Right atrium auricular region (tissue), 2 donors: ENCODE data around the gene SCGB1A1. TPM values are rescaled to one million over a fixed set of nuclear protein-coding genes. Genes with fewer than 3 reads are reported as not detected.

Experiments used
- DNase-seq: peaks from one replicate; pipeline ENCODE4 v3.0.0-alpha.2; 2019; ENCODE audit warnings: low spot score
- H3K27ac ChIP-seq, 2 donors: fragments of 200-600 bp; sonication (generic); 1 replicate in 1 of 2; 2 replicates in 1 of 2; pipeline ENCODE4 v1.5.1; 2016 to 2019
- H3K27me3 ChIP-seq, 2 donors: fragments of 200-600 bp; sonication (generic); one replicate each; pipeline versions ENCODE4 v1.5.1 to v1.6.0; 2017 to 2019
- H3K36me3 ChIP-seq: fragments of 200-600 bp; sonication (generic); one replicate; pipeline ENCODE4 v1.5.1; 2016
- H3K4me1 ChIP-seq, 2 donors: fragments of 200-600 bp; sonication (generic); one replicate each; pipeline versions ENCODE4 v1.5.1 to v1.6.0; 2017 to 2019
- H3K4me3 ChIP-seq, 2 donors: fragments of 200-600 bp; sonication (generic); 1 replicate in 1 of 2; 2 replicates in 1 of 2; pipeline ENCODE4 v1.5.1; 2017 to 2019; ENCODE audit warnings: mild to moderate bottlenecking in 1 of 2, moderate library complexity in 1 of 2
- H3K9me3 ChIP-seq, 2 donors: fragments of 200-600 bp; sonication (generic); one replicate each; pipeline ENCODE4 v1.5.1; 2019
- CTCF ChIP-seq, 2 donors: fragments of 200-600 bp; sonication (generic); IDR thresholded peaks; one replicate each; pipeline ENCODE4 v1.5.1; 2019; ENCODE audit warnings: antibody characterized with exemption in 2 of 2
- total RNA-seq, 2 donors: library from RNA; depleted of rRNA; stranded (reverse); fragments of >200 nt; gene quantifications; one replicate each; pipeline ENCODE4 v1.1.0, GENCODE V29; 2016

SCGB1A1 gene
- total RNA-seq, 2 donors from 2014 or later = not detected

- peak overlapping the region in 1 of 2 donors; percentile 14 for H3K4me3 ChIP-seq
- DNase-seq = peak; percentile 85
- H3K36me3 ChIP-seq = no peaks in the 10 kb centered on the region
- H3K9me3 ChIP-seq = no peaks in the 10 kb centered on the region
- peak overlapping the region; percentile 33 to 73 for H3K27ac ChIP-seq
- H3K4me1 ChIP-seq = peaks cover 0 to 35% of the 10 kb centered on the region in 2 donors
- TF ChIP-seq CTCF (IDR thresholded peaks at IDR 0.05) = no peak
- no peaks in the 10 kb centered on the region for H3K27me3 ChIP-seq
Measured at GRCh38 chr11:62439785-62440602, 21.2 kb downstream of the SCGB1A1 start.

GRCh38 chr11:62443390-62444235 lies 24.8 kb downstream of the SCGB1A1 start:
- Histone ChIP-seq H3K27ac (peak overlapping the region; percentile 78 to 90), H3K4me1 (peaks cover 0 to 56% of the 10 kb centered on the region in 2 donors), H3K9me3 (no peaks in the 10 kb centered on the region), H3K36me3 (no peaks in the 10 kb centered on the region), H3K4me3 (peak overlapping the region; percentile 34 to 37), H3K27me3 (no peaks in the 10 kb centered on the region)
- no peak for TF ChIP-seq CTCF (IDR thresholded peaks at IDR 0.05)
- peak; percentile 85 for DNase-seq

GRCh38 chr11:62444236-62444833 lies 25.5 kb downstream of the SCGB1A1 start:
- peak; percentile 86 for DNase-seq
- H3K27me3 ChIP-seq = no peaks in the 10 kb centered on the region
- peaks cover 0 to 56% of the 10 kb centered on the region in 2 donors for H3K4me1 ChIP-seq
- H3K36me3 ChIP-seq = no peaks in the 10 kb centered on the region
- H3K4me3 ChIP-seq = peak overlapping the region; percentile 34 to 37
- peak overlapping the region; percentile 78 to 90 for H3K27ac ChIP-seq
- no peaks in the 10 kb centered on the region for H3K9me3 ChIP-seq
- no peak for TF ChIP-seq CTCF (IDR thresholded peaks at IDR 0.05)

- Histone ChIP-seq H3K4me1 (peaks cover 0 to 54% of the 10 kb centered on the region in 2 donors), H3K9me3 (no peaks in the 10 kb centered on the region), H3K27ac (peak overlapping the region; percentile 78 to 90), H3K36me3 (no peaks in the 10 kb centered on the region), H3K4me3 (peak overlapping the region in 1 of 2 donors; percentile 37), H3K27me3 (no peaks in the 10 kb centered on the region)
- DNase-seq = no peak
- no peak for TF ChIP-seq CTCF (IDR thresholded peaks at IDR 0.05)
Measured at GRCh38 chr11:62444835-62445234, 26.0 kb downstream of the SCGB1A1 start.

- DNase-seq = peak; percentile 72
Measured at GRCh38 chr11:62445314-62445740, 26.5 kb downstream of the SCGB1A1 start.

More at GRCh38 chr11:62445314-62445740, 26.5 kb downstream of the SCGB1A1 start:
- Histone ChIP-seq H3K27me3 (no peaks in the 10 kb centered on the region), H3K4me3 (no peak overlapping the region), H3K36me3 (no peaks in the 10 kb centered on the region), H3K9me3 (no peaks in the 10 kb centered on the region), H3K27ac (peak overlapping the region; percentile 78 to 90), H3K4me1 (peaks cover 0 to 49% of the 10 kb centered on the region in 2 donors)
- TF ChIP-seq CTCF (IDR thresholded peaks at IDR 0.05) = no peak
